CD14-positive monocyte (primary cell): Measurements from ENCODE around the gene EEFSEC. TPM values are rescaled to one million over a fixed set of nuclear protein-coding genes. Genes with fewer than 3 reads are reported as not detected.

Source experiments
- DNase-seq, 3 donors: peaks; one replicate each; pipeline ENCODE4 v3.0.0-alpha.2; 2011 to 2022
- H2AFZ ChIP-seq: 2 replicates; pipeline ENCODE4 v1.6.0; 2012; ENCODE audit warnings: mild to moderate bottlenecking, low read depth, low read length, inconsistent platforms; ENCODE audit not compliant: insufficient read depth, poor library complexity, severe bottlenecking
- H3K27ac ChIP-seq, 2 donors: 1 replicate in 1 of 2; 2 replicates in 1 of 2; pipeline ENCODE4 v1.5.1; 2012 to 2013; ENCODE audit warnings: low read length in 2 of 2, control low read depth in 1 of 2, inconsistent platforms in 1 of 2, low read depth in 1 of 2, mild to moderate bottlenecking in 1 of 2
- H3K27me3 ChIP-seq, 2 donors: one replicate each; pipeline versions ENCODE4 v1.6.0 to v1.6.1; 2011 to 2013; ENCODE audit warnings: low read length in 2 of 2; ENCODE audit not compliant: control insufficient read depth in 2 of 2, insufficient read depth in 2 of 2
- H3K36me3 ChIP-seq, 2 donors: replicated peaks in 1 of 2; 1 replicate in 1 of 2; 2 replicates in 1 of 2; pipeline versions ENCODE4 v1.5.1 to v1.6.1; 2012 to 2013; ENCODE audit warnings: low read length in 2 of 2, control low read depth in 1 of 2, inconsistent platforms in 1 of 2, mild to moderate bottlenecking in 1 of 2; ENCODE audit not compliant: insufficient read depth in 2 of 2, control insufficient read depth in 1 of 2
- H3K4me1 ChIP-seq, 2 donors: 1 replicate in 1 of 2; 2 replicates in 1 of 2; pipeline versions ENCODE4 v1.5.1 to v1.6.1; 2012 to 2013; ENCODE audit warnings: low read length in 2 of 2, control low read depth in 1 of 2, inconsistent platforms in 1 of 2, mild to moderate bottlenecking in 1 of 2, moderate library complexity in 1 of 2; ENCODE audit not compliant: insufficient read depth in 2 of 2, control insufficient read depth in 1 of 2
- H3K4me2 ChIP-seq: replicated peaks from 2 replicates; pipeline ENCODE3; 2012; ENCODE audit warnings: low read length, moderate library complexity, mild to moderate bottlenecking; ENCODE audit not compliant: poor library complexity, severe bottlenecking; ENCODE audit errors: extremely low read depth
- H3K4me3 ChIP-seq, 3 experiments: fragments of 200-600 bp in 1 of 3; sonication (generic) in 1 of 3; replicated peaks in 1 of 3; 1 replicate in 2 of 3; 2 replicates in 1 of 3; pipeline ENCODE4 v1.5.1; 2011 to 2013; ENCODE audit warnings: low read length in 3 of 3, mild to moderate bottlenecking in 3 of 3, control low read depth in 2 of 3, low read depth in 2 of 3, inconsistent platforms in 1 of 3, moderate library complexity in 1 of 3
- H3K79me2 ChIP-seq: 2 replicates; pipeline ENCODE4 v1.6.0; 2012; ENCODE audit warnings: mild to moderate bottlenecking, control low read depth, inconsistent platforms, low read length, moderate library complexity; ENCODE audit not compliant: insufficient read depth
- H3K9ac ChIP-seq: 2 replicates; pipeline ENCODE4 v1.6.0; 2017; ENCODE audit warnings: low read length, mild to moderate bottlenecking; ENCODE audit not compliant: insufficient read depth, poor library complexity, severe bottlenecking
- H3K9me3 ChIP-seq, 2 donors: replicated peaks in 1 of 2; 1 replicate in 1 of 2; 2 replicates in 1 of 2; pipeline versions ENCODE4 v1.5.1 to v1.6.1; 2012 to 2013; ENCODE audit warnings: low read length in 2 of 2, control low read depth in 1 of 2; ENCODE audit not compliant: control insufficient read depth in 1 of 2, insufficient read depth in 1 of 2
- H4K20me1 ChIP-seq: 2 replicates; pipeline ENCODE4 v1.6.0; 2012; ENCODE audit warnings: mild to moderate bottlenecking, low read length, control low read depth, moderate library complexity; ENCODE audit not compliant: insufficient read depth
- H3K27ac Mint-ChIP-seq, 7 donors: one replicate each; pipeline ENCODE4 v1.8.0; 2020; ENCODE audit warnings: mild to moderate bottlenecking in 7 of 7, mixed read lengths in 7 of 7, moderate library complexity in 6 of 7, inconsistent platforms in 2 of 7
- H3K27me3 Mint-ChIP-seq, 3 donors: one replicate each; pipeline ENCODE4 v1.8.0; 2021 to 2022; ENCODE audit warnings: low read depth in 3 of 3, mild to moderate bottlenecking in 3 of 3, mixed read lengths in 3 of 3, moderate library complexity in 3 of 3, inconsistent platforms in 1 of 3
- H3K36me3 Mint-ChIP-seq, 2 donors: one replicate each; pipeline ENCODE4 v1.8.0; 2020; ENCODE audit warnings: mixed read lengths in 2 of 2, inconsistent platforms in 1 of 2, mild to moderate bottlenecking in 1 of 2
- H3K4me1 Mint-ChIP-seq: one replicate; pipeline ENCODE4 v1.8.0; 2020; ENCODE audit warnings: mild to moderate bottlenecking, mixed read lengths
- H3K4me3 Mint-ChIP-seq, 2 donors: one replicate each; pipeline ENCODE4 v1.8.0; 2020; ENCODE audit warnings: mild to moderate bottlenecking in 2 of 2, mixed read lengths in 2 of 2, moderate library complexity in 1 of 2
- H3K9me3 Mint-ChIP-seq, 7 donors: one replicate each; pipeline ENCODE4 v1.8.0; 2020 to 2022; ENCODE audit warnings: mixed read lengths in 7 of 7, mild to moderate bottlenecking in 6 of 7, moderate library complexity in 6 of 7, inconsistent platforms in 2 of 7
- WGBS: methylation state at CpG from one replicate; pipeline ENCODE4 v1.1.5; 2013; ENCODE audit warnings: missing lambda C conversion rate; ENCODE audit not compliant: insufficient coverage; 5-methylcytosine and 5-hydroxymethylcytosine counted together
- intact Hi-C, 2 donors: fragments of 100-400 bp; cut with micrococcal nuclease; formaldehyde crosslinking; loops; one replicate each; pipeline versions ENCODE4 v1.15.0 to v1.15.1; 2023
- polyA plus RNA-seq, 3 donors: library from polyadenylated mRNA; depleted of rRNA in 1 of 3; unstranded in 2 of 3; stranded (reverse) in 1 of 3; fragments of 300-500 nt in 2 of 3; fragments of >200 nt in 1 of 3; fragmentation: Illumina TruSeq in 2 of 3; gene quantifications; 1 replicate in 2 of 3; 2 replicates in 1 of 3; pipeline ENCODE4 v1.2.3, GENCODE V29; 2012 to 2021
- TF ChIP-seq, protein P1 (sequence below): fragments of 200-600 bp; IDR thresholded peaks from one replicate; pipeline ENCODE4 v1.8.0; 2022; ENCODE audit warnings: antibody characterized with exemption, mild to moderate bottlenecking

EEFSEC gene
- polyA plus RNA-seq, 3 donors = 13.3 to 14.9 (median 14.9) TPM

DNA sequence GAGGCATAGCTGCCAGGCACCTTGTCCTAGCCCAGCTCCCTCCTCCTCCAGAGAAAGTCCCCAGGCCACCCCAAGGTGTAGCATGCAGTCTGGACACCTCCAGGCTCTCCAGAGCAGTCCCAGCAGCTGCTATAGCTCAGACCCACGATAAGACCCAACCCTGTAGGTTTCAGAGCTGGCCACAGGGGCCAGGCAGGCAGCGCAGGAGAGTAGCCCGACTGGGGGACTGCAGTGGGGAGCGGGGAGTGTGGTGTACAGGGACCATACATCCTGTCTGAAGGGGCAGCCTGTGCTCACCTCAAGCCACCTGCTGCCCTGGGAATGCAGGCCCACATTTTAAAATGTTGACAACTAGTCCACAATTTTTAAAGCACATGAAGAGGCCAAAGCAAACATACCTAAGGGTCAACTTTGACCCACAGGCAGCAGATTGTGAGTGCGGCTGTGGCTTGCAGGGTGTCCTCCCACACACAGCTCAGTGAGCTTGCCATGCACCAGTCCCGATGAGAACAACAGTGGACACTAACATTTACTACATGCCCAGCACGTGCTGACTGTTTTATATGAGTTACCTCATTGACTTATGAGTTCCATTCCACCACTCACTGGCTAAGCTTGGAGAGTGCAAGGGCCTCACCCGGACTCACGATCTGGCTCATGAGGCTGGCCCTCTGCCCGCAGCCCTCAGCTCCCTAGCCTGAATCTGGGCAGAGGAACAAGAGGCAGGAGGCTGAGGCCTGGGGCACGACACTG, 232.0 kb downstream of the EEFSEC start:
- no peak for DNase-seq

DNA sequence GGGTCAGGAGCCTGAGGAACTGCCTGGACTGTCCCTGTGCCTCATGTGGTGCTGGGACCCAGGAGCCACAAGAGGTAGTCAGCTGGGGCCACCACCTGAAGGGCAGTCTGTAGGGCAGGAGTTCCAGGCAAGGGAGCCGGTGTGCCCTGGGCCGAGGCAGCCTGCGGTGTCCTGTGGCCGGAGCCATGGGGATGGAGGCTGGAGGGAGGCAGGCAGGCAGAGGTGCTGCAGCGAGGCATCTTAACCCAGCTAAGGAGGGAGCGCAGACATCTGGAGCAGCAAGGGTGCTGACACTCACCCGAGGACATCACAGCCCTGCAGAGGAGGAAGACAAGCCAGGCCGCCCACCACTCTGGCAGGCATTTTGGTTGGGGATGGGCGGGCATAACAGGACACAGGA, 235.7 kb downstream of the EEFSEC start:
- H3K27me3 ChIP-seq = no peaks in the 10 kb centered on the region
- H3K9me3 ChIP-seq = no peaks in the 10 kb centered on the region
- Mint-ChIP-seq H3K9me3 (no peaks in the 10 kb centered on the region), H3K36me3 (peaks cover 12% of the 10 kb centered on the region in 2 donors), H3K27me3 (peaks cover 0 to 1% (median 0%) of the 10 kb centered on the region in 3 donors), H3K27ac (no peak overlapping the region), H3K4me3 (no peak overlapping the region), H3K4me1 (peaks cover 14% of the 10 kb centered on the region)
- no peak overlapping the region for H3K4me2 ChIP-seq
- H3K9ac ChIP-seq = peak overlapping the region; percentile 36
- intact Hi-C loops = no loop called here
- no peaks in the 10 kb centered on the region for H4K20me1 ChIP-seq
- H3K4me1 ChIP-seq = peaks cover 13% of the 10 kb centered on the region in 2 donors
- H3K4me3 ChIP-seq = no peak overlapping the region
- TF ChIP-seq, protein P1, sequence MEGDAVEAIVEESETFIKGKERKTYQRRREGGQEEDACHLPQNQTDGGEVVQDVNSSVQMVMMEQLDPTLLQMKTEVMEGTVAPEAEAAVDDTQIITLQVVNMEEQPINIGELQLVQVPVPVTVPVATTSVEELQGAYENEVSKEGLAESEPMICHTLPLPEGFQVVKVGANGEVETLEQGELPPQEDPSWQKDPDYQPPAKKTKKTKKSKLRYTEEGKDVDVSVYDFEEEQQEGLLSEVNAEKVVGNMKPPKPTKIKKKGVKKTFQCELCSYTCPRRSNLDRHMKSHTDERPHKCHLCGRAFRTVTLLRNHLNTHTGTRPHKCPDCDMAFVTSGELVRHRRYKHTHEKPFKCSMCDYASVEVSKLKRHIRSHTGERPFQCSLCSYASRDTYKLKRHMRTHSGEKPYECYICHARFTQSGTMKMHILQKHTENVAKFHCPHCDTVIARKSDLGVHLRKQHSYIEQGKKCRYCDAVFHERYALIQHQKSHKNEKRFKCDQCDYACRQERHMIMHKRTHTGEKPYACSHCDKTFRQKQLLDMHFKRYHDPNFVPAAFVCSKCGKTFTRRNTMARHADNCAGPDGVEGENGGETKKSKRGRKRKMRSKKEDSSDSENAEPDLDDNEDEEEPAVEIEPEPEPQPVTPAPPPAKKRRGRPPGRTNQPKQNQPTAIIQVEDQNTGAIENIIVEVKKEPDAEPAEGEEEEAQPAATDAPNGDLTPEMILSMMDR = no peak
- H3K27ac ChIP-seq = no peak overlapping the region
- no peaks in the 10 kb centered on the region for H3K36me3 ChIP-seq
- no peak overlapping the region for H2AFZ ChIP-seq
- WGBS = 96% methylated on average over 9 of the region's 9 CpGs
- no peak for DNase-seq
- H3K79me2 ChIP-seq = no peaks in the 10 kb centered on the region

More for the DNA sequence above, 232.0 kb downstream of the EEFSEC start:
- Histone ChIP-seq H3K4me2 (no peak overlapping the region), H3K9ac (no peak overlapping the region), H2AFZ (no peak overlapping the region), H3K27ac (no peak overlapping the region), H3K4me3 (no peak overlapping the region), H3K79me2 (no peaks in the 10 kb centered on the region), H4K20me1 (no peaks in the 10 kb centered on the region), H3K4me1 (peaks cover 13 to 17% of the 10 kb centered on the region in 2 donors), H3K27me3 (no peaks in the 10 kb centered on the region), H3K9me3 (no peaks in the 10 kb centered on the region), H3K36me3 (no peaks in the 10 kb centered on the region)
- no peak overlapping the region for H3K4me3 Mint-ChIP-seq
- H3K36me3 Mint-ChIP-seq = peaks cover 9 to 16% of the 10 kb centered on the region in 2 donors
- H3K27me3 Mint-ChIP-seq = peaks cover 0 to 1% (median 0%) of the 10 kb centered on the region in 3 donors
- intact Hi-C loops = no loop called here
- WGBS = 96% methylated on average over 8 of the region's 11 CpGs
- no peaks in the 10 kb centered on the region for H3K9me3 Mint-ChIP-seq
- no peak overlapping the region for H3K27ac Mint-ChIP-seq
- H3K4me1 Mint-ChIP-seq = peaks cover 19% of the 10 kb centered on the region
- TF ChIP-seq, protein P1 = no peak
